IgD-negative memory B cell (primary cell): ENCODE measurements around the gene OR9A2. TPM values are rescaled to one million over a fixed set of nuclear protein-coding genes. Genes with fewer than 3 reads are reported as not detected.

ENCODE experiments used
- H3K27ac Mint-ChIP-seq, 3 donors: one replicate each; pipeline ENCODE4 v1.8.0; 2020 to 2022; ENCODE audit warnings: mild to moderate bottlenecking in 3 of 3, mixed read lengths in 3 of 3, moderate library complexity in 1 of 3
- H3K27me3 Mint-ChIP-seq: one replicate; pipeline ENCODE4 v1.8.0; 2021; ENCODE audit warnings: mixed read lengths
- H3K36me3 Mint-ChIP-seq: one replicate; pipeline ENCODE4 v1.8.0; 2020; ENCODE audit warnings: mild to moderate bottlenecking, mixed read lengths
- H3K4me1 Mint-ChIP-seq, 3 donors: one replicate each; pipeline ENCODE4 v1.8.0; 2020 to 2022; ENCODE audit warnings: mixed read lengths in 3 of 3, mild to moderate bottlenecking in 1 of 3
- H3K4me3 Mint-ChIP-seq, 4 donors: one replicate each; pipeline ENCODE4 v1.8.0; 2020 to 2022; ENCODE audit warnings: mild to moderate bottlenecking in 4 of 4, mixed read lengths in 4 of 4, moderate library complexity in 3 of 4
- H3K9me3 Mint-ChIP-seq, 3 donors: one replicate each; pipeline ENCODE4 v1.8.0; 2020 to 2021; ENCODE audit warnings: mixed read lengths in 3 of 3, mild to moderate bottlenecking in 1 of 3
- polyA plus RNA-seq: library from polyadenylated mRNA; unstranded; fragments of 300-500 nt; fragmentation: Illumina TruSeq; gene quantifications from one replicate; pipeline ENCODE4 v1.2.3, GENCODE V29; 2021

The OR9A2 gene
- polyA plus RNA-seq = not detected

GRCh38 chr7:143027032-143027431 is at the start of gene OR9A2:
OR9A2 (minus strand) TSS chr7:143027132; CDS start chr7:143027132, 0 bp downstream.
- H3K4me3 Mint-ChIP-seq = peak within 1 kb of the TSS in 1 of 4 donors; percentile 28

GRCh38 chr7:143074141-143074540 is 47.2 kb upstream of the OR9A2 start:
- no peak overlapping the region for H3K27ac Mint-ChIP-seq
- peaks cover 1 to 8% (median 2%) of the 10 kb centered on the region in 3 donors for H3K4me1 Mint-ChIP-seq
- H3K36me3 Mint-ChIP-seq = peaks cover 6% of the 10 kb centered on the region
- peaks cover 0 to 7% (median 0%) of the 10 kb centered on the region in 3 donors for H3K9me3 Mint-ChIP-seq
- H3K27me3 Mint-ChIP-seq = peaks cover 3% of the 10 kb centered on the region
- no peak overlapping the region for H3K4me3 Mint-ChIP-seq

More at GRCh38 chr7:143027032-143027431, at the start of gene OR9A2:
- no peaks in the 10 kb centered on the region for H3K27me3 Mint-ChIP-seq
- H3K9me3 Mint-ChIP-seq = peaks cover 0 to 7% (median 2%) of the 10 kb centered on the region in 3 donors
- peaks cover 0 to 2% (median 2%) of the 10 kb centered on the region in 3 donors for H3K4me1 Mint-ChIP-seq
- H3K36me3 Mint-ChIP-seq = no peaks in the 10 kb centered on the region
- no peak within 1 kb of the TSS for H3K27ac Mint-ChIP-seq

GRCh38 chr7:143073556-143073955 is 46.6 kb upstream of the OR9A2 start:
- H3K9me3 Mint-ChIP-seq = peaks cover 0 to 2% (median 0%) of the 10 kb centered on the region in 3 donors
- peaks cover 3% of the 10 kb centered on the region for H3K27me3 Mint-ChIP-seq
- peaks cover 1 to 8% (median 2%) of the 10 kb centered on the region in 3 donors for H3K4me1 Mint-ChIP-seq
- H3K27ac Mint-ChIP-seq = no peak overlapping the region
- no peak overlapping the region for H3K4me3 Mint-ChIP-seq
- H3K36me3 Mint-ChIP-seq = peaks cover 6% of the 10 kb centered on the region

- H3K27ac Mint-ChIP-seq = no peak overlapping the region
- H3K27me3 Mint-ChIP-seq = peaks cover 2% of the 10 kb centered on the region
- peak overlapping the region in 1 of 4 donors; percentile 45 for H3K4me3 Mint-ChIP-seq
- peaks cover 0 to 4% (median 1%) of the 10 kb centered on the region in 3 donors for H3K4me1 Mint-ChIP-seq
- no peaks in the 10 kb centered on the region for H3K9me3 Mint-ChIP-seq
- H3K36me3 Mint-ChIP-seq = peaks cover 6% of the 10 kb centered on the region
Observed at GRCh38 chr7:143069912-143070500, 43.1 kb upstream of the OR9A2 start.

GRCh38 chr7:143068446-143068845 is 41.5 kb upstream of the OR9A2 start:
- H3K4me3 Mint-ChIP-seq = no peak overlapping the region
- H3K9me3 Mint-ChIP-seq = no peaks in the 10 kb centered on the region
- no peak overlapping the region for H3K27ac Mint-ChIP-seq
- H3K4me1 Mint-ChIP-seq = peaks cover 0 to 1% (median 0%) of the 10 kb centered on the region in 3 donors
- H3K36me3 Mint-ChIP-seq = peaks cover 4% of the 10 kb centered on the region
- peaks cover 2% of the 10 kb centered on the region for H3K27me3 Mint-ChIP-seq

GRCh38 chr7:143063741-143064140 is 36.8 kb upstream of the OR9A2 start:
- peaks cover 0 to 4% (median 2%) of the 10 kb centered on the region in 3 donors for H3K4me1 Mint-ChIP-seq
- no peak overlapping the region for H3K4me3 Mint-ChIP-seq
- H3K27me3 Mint-ChIP-seq = no peaks in the 10 kb centered on the region
- peaks cover 4% of the 10 kb centered on the region for H3K36me3 Mint-ChIP-seq
- H3K27ac Mint-ChIP-seq = no peak overlapping the region
- no peaks in the 10 kb centered on the region for H3K9me3 Mint-ChIP-seq

- Mint-ChIP-seq H3K27me3 (peaks cover 1% of the 10 kb centered on the region), H3K36me3 (no peaks in the 10 kb centered on the region), H3K27ac (no peak overlapping the region), H3K4me1 (peaks cover 0 to 4% (median 3%) of the 10 kb centered on the region in 3 donors), H3K4me3 (no peak overlapping the region), H3K9me3 (no peaks in the 10 kb centered on the region)
Observed at GRCh38 chr7:143055754-143056153, 28.8 kb upstream of the OR9A2 start.

GRCh38 chr7:143054621-143055020 is 27.7 kb upstream of the OR9A2 start:
- no peak overlapping the region for H3K27ac Mint-ChIP-seq
- peaks cover 3 to 8% (median 7%) of the 10 kb centered on the region in 3 donors for H3K4me1 Mint-ChIP-seq
- no peaks in the 10 kb centered on the region for H3K9me3 Mint-ChIP-seq
- H3K4me3 Mint-ChIP-seq = no peak overlapping the region
- H3K36me3 Mint-ChIP-seq = no peaks in the 10 kb centered on the region
- H3K27me3 Mint-ChIP-seq = peaks cover 1% of the 10 kb centered on the region

GRCh38 chr7:143052041-143052440 is 25.1 kb upstream of the OR9A2 start, which contains the start of gene OR6V1:
OR6V1 (plus strand) TSS chr7:143052341; CDS start chr7:143052341, 0 bp downstream.
- peaks cover 2% of the 10 kb centered on the region for H3K27me3 Mint-ChIP-seq
- no peaks in the 10 kb centered on the region for H3K36me3 Mint-ChIP-seq
- H3K9me3 Mint-ChIP-seq = no peaks in the 10 kb centered on the region
- H3K4me3 Mint-ChIP-seq = peak within 1 kb of the TSS in 1 of 4 donors; percentile 51
- peaks cover 15 to 21% (median 18%) of the 10 kb centered on the region in 3 donors for H3K4me1 Mint-ChIP-seq
- peak within 1 kb of the TSS in 1 of 3 donors; percentile 54 for H3K27ac Mint-ChIP-seq

GRCh38 chr7:143050931-143051330 is 24.0 kb upstream of the OR9A2 start:
- no peak overlapping the region for H3K4me3 Mint-ChIP-seq
- no peaks in the 10 kb centered on the region for H3K9me3 Mint-ChIP-seq
- H3K27me3 Mint-ChIP-seq = peaks cover 2% of the 10 kb centered on the region
- no peak overlapping the region for H3K27ac Mint-ChIP-seq
- H3K4me1 Mint-ChIP-seq = peaks cover 18 to 29% (median 27%) of the 10 kb centered on the region in 3 donors
- no peaks in the 10 kb centered on the region for H3K36me3 Mint-ChIP-seq

GRCh38 chr7:143049362-143049761 is 22.4 kb upstream of the OR9A2 start:
- H3K36me3 Mint-ChIP-seq = no peaks in the 10 kb centered on the region
- peaks cover 18 to 31% (median 27%) of the 10 kb centered on the region in 3 donors for H3K4me1 Mint-ChIP-seq
- no peak overlapping the region for H3K27ac Mint-ChIP-seq
- H3K27me3 Mint-ChIP-seq = peaks cover 2% of the 10 kb centered on the region
- no peaks in the 10 kb centered on the region for H3K9me3 Mint-ChIP-seq
- H3K4me3 Mint-ChIP-seq = peak overlapping the region in 2 of 4 donors; percentile 44 to 80

- Mint-ChIP-seq H3K27ac (no peak overlapping the region), H3K36me3 (no peaks in the 10 kb centered on the region), H3K9me3 (no peaks in the 10 kb centered on the region), H3K27me3 (peaks cover 2% of the 10 kb centered on the region), H3K4me3 (no peak overlapping the region), H3K4me1 (peaks cover 18 to 31% (median 27%) of the 10 kb centered on the region in 3 donors)
Observed at GRCh38 chr7:143048827-143049226, 21.9 kb upstream of the OR9A2 start.

GRCh38 chr7:143047326-143047725 is 20.4 kb upstream of the OR9A2 start:
- Mint-ChIP-seq H3K4me3 (no peak overlapping the region), H3K36me3 (no peaks in the 10 kb centered on the region), H3K9me3 (no peaks in the 10 kb centered on the region), H3K27me3 (peaks cover 3% of the 10 kb centered on the region), H3K4me1 (peaks cover 26 to 33% (median 31%) of the 10 kb centered on the region in 3 donors), H3K27ac (no peak overlapping the region)

- Mint-ChIP-seq H3K27ac (peak overlapping the region in 1 of 3 donors; percentile 50), H3K27me3 (peaks cover 3% of the 10 kb centered on the region), H3K4me1 (peaks cover 22 to 33% (median 28%) of the 10 kb centered on the region in 3 donors), H3K4me3 (no peak overlapping the region), H3K9me3 (no peaks in the 10 kb centered on the region), H3K36me3 (no peaks in the 10 kb centered on the region)
Observed at GRCh38 chr7:143046426-143046851, 19.5 kb upstream of the OR9A2 start.

GRCh38 chr7:143043391-143043790 is 16.5 kb upstream of the OR9A2 start:
- H3K36me3 Mint-ChIP-seq = no peaks in the 10 kb centered on the region
- H3K27me3 Mint-ChIP-seq = peaks cover 2% of the 10 kb centered on the region
- H3K4me1 Mint-ChIP-seq = peaks cover 15 to 25% (median 19%) of the 10 kb centered on the region in 3 donors
- no peak overlapping the region for H3K27ac Mint-ChIP-seq
- no peaks in the 10 kb centered on the region for H3K9me3 Mint-ChIP-seq
- H3K4me3 Mint-ChIP-seq = no peak overlapping the region

GRCh38 chr7:143042790-143043271 is 15.9 kb upstream of the OR9A2 start:
- H3K4me3 Mint-ChIP-seq = no peak overlapping the region
- H3K9me3 Mint-ChIP-seq = no peaks in the 10 kb centered on the region
- no peaks in the 10 kb centered on the region for H3K36me3 Mint-ChIP-seq
- H3K4me1 Mint-ChIP-seq = peaks cover 15 to 22% (median 17%) of the 10 kb centered on the region in 3 donors
- H3K27ac Mint-ChIP-seq = no peak overlapping the region
- H3K27me3 Mint-ChIP-seq = peaks cover 2% of the 10 kb centered on the region
